Heart left ventricle (tissue), 13 donors: ENCODE data around the gene SELENOO.

Experiments
- CTCF ChIP-seq, 12 donors: fragments of 200-600 bp; sonication (generic) in 4 of 12; IDR thresholded peaks; one replicate each; pipeline versions ENCODE4 v1.5.0 to v1.8.0; 2018 to 2022; ENCODE audit warnings: antibody characterized with exemption in 12 of 12, mild to moderate bottlenecking in 5 of 12
- POLR2A ChIP-seq, 2 donors: fragments of 450-650 bp; IDR thresholded peaks; one replicate each; pipeline ENCODE4 v1.6.1; 2017; ENCODE audit warnings: antibody characterized with exemption in 2 of 2, mild to moderate bottlenecking in 2 of 2, moderate library complexity in 2 of 2
- donor health status: ischemic (EF 13 %, LVEDD 7.1; RV severe dilation, severe dysfunction).
- donor health status: DM: no; HTN: yes; CAD: no.
- donor health status: DM: no; HTN: no; CAD: no.
- donor health status: ischemic (EF 25% LVEDD 6.9; RV normal size, moderate dysfunction).
- donor health status: ischemic (EF 25% LVEDD 5.7; RV mildly dilated, moderate dysfunction).
- donor health status: ischemic (EF 35%, LVEDD 5.7; RV mildly dilated, moderate dysfunction).
- donor health status: nonischemic (EF 11% LVEDD 7.7; RV severe dilation, severe dysfunction).
- donor health status: DM: yes; HTN: yes; CAD: no.
- donor health status: PGD.
- donor health status: ischemic (EF 29% LVEDD 5.4; RV normal size, mild dysfunction).
- donor health status: nonischemic (EF 23%, LVEDD 6.1; RV moderate dilation, normal function).

GRCh38 chr22:50232481-50233151 is 31.8 kb downstream of the SELENOO start:
- TF ChIP-seq CTCF (IDR thresholded peaks at IDR 0.05) (no peak), POLR2A (IDR thresholded peaks at IDR 0.05) (no peak)
